DOHH2 (cell line): ENCODE results near the gene GALNS.
A peak's percentile ranks its signal among the peaks of the same experiment; 100 is the strongest.

ENCODE experiments used
- H3F3A ChIP-seq: fragments of 200-600 bp; sonication (generic), shearing (Covaris generic); 2 replicates; pipeline ENCODE4 v1.6.0; 2016; ENCODE audit warnings: antibody characterized with exemption, mild to moderate bottlenecking; ENCODE audit not compliant: control insufficient read depth, insufficient read depth
- H3K27ac ChIP-seq: fragments of 200-600 bp; sonication (generic); 2 replicates; pipeline ENCODE4 v1.5.1; 2014; ENCODE audit warnings: low read depth, mild to moderate bottlenecking, low read length, moderate library complexity
- H3K27me3 ChIP-seq: fragments of 200-600 bp; sonication (generic); 2 replicates; pipeline ENCODE4 v1.6.1; 2014; ENCODE audit warnings: mild to moderate bottlenecking, low read length, mixed read lengths; ENCODE audit not compliant: control insufficient read depth
- H3K36me3 ChIP-seq: fragments of 200-600 bp; sonication (generic); 2 replicates; pipeline ENCODE4 v1.6.1; 2014; ENCODE audit warnings: mild to moderate bottlenecking, low read length, moderate library complexity, mixed read lengths; ENCODE audit not compliant: control insufficient read depth
- H3K4me1 ChIP-seq: fragments of 200-600 bp; sonication (generic); 2 replicates; pipeline ENCODE4 v1.6.1; 2014; ENCODE audit warnings: mild to moderate bottlenecking, low read length, mixed read lengths; ENCODE audit not compliant: control insufficient read depth
- H3K4me2 ChIP-seq: fragments of 200-600 bp; sonication (generic); 2 replicates; pipeline ENCODE4 v1.6.0; 2014; ENCODE audit warnings: mild to moderate bottlenecking, low read length, moderate library complexity
- H3K4me3 ChIP-seq: fragments of 200-600 bp; sonication (generic); 2 replicates; pipeline ENCODE4 v1.5.1; 2014; ENCODE audit warnings: mild to moderate bottlenecking, low read length, mixed read lengths
- H3K79me2 ChIP-seq: fragments of 200-600 bp; sonication (generic); 2 replicates; pipeline ENCODE4 v1.6.1; 2014; ENCODE audit warnings: mild to moderate bottlenecking, low read length, mixed read lengths; ENCODE audit not compliant: control insufficient read depth
- H3K9me2 ChIP-seq: fragments of 200-600 bp; sonication (generic); replicated peaks from 2 replicates; pipeline ENCODE4 v1.6.1; 2014; ENCODE audit warnings: mild to moderate bottlenecking, low read length, mixed read lengths; ENCODE audit not compliant: control insufficient read depth
- H3K9me3 ChIP-seq: fragments of 200-600 bp; sonication (generic); 2 replicates; pipeline ENCODE4 v1.6.1; 2014; ENCODE audit warnings: antibody characterized with exemption, low read length, mixed read lengths; ENCODE audit not compliant: control insufficient read depth, insufficient read depth
- H4K20me1 ChIP-seq: fragments of 200-600 bp; sonication (generic); 2 replicates; pipeline ENCODE4 v1.6.0; 2014; ENCODE audit warnings: low read depth, mild to moderate bottlenecking, antibody characterized with exemption, low read length, moderate library complexity; ENCODE audit not compliant: control insufficient read depth, insufficient read depth
- EZH2phosphoT487 ChIP-seq: fragments of 200-600 bp; sonication (generic); IDR thresholded peaks from 2 replicates; pipeline ENCODE4 v1.6.1; 2017; ENCODE audit warnings: borderline replicate concordance, mild to moderate bottlenecking, antibody characterized with exemption, low read length, moderate library complexity, mixed read lengths
- TF ChIP-seq, protein P1 (sequence below): fragments of 200-600 bp; sonication (generic); IDR thresholded peaks from one replicate; pipeline ENCODE4 v1.5.1; 2014; ENCODE audit warnings: antibody characterized with exemption, mild to moderate bottlenecking, low read depth, low read length; ENCODE audit not compliant: poor library complexity, severe bottlenecking

The GALNS gene

DNA sequence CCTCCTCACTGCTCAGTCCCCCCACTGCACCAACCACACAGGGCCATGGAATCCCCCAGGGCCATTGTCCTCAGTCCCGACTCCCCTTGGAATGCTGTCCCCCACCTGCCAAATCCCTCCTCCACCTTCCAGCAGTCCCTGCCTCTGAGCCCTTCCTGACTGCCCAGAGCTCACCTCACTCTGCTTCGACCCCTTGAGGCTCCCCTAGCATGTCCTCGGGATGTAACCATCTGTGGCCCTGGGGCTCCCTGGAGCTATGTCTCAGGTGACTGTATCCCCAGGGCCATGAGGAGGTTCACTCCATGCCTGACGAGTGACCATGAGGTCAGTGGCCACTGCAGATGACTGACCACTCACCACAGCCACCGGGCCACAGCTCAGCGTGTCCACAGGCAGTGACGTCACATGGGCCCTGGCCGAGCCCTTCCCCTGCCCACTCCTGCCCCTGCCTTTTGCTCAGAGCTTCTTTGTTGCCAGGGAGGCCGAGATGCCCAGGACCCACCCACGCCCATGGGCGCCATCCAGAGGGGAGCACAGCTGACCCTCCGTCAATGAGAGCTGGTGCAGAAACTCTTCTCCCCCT, 64.0 kb downstream of the GALNS start:
- H3K4me1 ChIP-seq = peaks cover 62% of the 10 kb centered on the region
- peak overlapping the region; percentile 69 for H3K27ac ChIP-seq
- peak overlapping the region; percentile 67 for H3K4me3 ChIP-seq
- no peaks in the 10 kb centered on the region for H4K20me1 ChIP-seq
- no peaks in the 10 kb centered on the region for H3K9me3 ChIP-seq
- H3K79me2 ChIP-seq = no peaks in the 10 kb centered on the region
- H3K36me3 ChIP-seq = no peaks in the 10 kb centered on the region
- H3K27me3 ChIP-seq = no peaks in the 10 kb centered on the region
- peak overlapping the region; percentile 77 for H3K4me2 ChIP-seq
- TF ChIP-seq, protein P1, sequence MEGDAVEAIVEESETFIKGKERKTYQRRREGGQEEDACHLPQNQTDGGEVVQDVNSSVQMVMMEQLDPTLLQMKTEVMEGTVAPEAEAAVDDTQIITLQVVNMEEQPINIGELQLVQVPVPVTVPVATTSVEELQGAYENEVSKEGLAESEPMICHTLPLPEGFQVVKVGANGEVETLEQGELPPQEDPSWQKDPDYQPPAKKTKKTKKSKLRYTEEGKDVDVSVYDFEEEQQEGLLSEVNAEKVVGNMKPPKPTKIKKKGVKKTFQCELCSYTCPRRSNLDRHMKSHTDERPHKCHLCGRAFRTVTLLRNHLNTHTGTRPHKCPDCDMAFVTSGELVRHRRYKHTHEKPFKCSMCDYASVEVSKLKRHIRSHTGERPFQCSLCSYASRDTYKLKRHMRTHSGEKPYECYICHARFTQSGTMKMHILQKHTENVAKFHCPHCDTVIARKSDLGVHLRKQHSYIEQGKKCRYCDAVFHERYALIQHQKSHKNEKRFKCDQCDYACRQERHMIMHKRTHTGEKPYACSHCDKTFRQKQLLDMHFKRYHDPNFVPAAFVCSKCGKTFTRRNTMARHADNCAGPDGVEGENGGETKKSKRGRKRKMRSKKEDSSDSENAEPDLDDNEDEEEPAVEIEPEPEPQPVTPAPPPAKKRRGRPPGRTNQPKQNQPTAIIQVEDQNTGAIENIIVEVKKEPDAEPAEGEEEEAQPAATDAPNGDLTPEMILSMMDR = no peak
- TF ChIP-seq EZH2phosphoT487 = no peak
- peaks cover 11% of the 10 kb centered on the region for H3F3A ChIP-seq
- no peaks in the 10 kb centered on the region for H3K9me2 ChIP-seq

DNA sequence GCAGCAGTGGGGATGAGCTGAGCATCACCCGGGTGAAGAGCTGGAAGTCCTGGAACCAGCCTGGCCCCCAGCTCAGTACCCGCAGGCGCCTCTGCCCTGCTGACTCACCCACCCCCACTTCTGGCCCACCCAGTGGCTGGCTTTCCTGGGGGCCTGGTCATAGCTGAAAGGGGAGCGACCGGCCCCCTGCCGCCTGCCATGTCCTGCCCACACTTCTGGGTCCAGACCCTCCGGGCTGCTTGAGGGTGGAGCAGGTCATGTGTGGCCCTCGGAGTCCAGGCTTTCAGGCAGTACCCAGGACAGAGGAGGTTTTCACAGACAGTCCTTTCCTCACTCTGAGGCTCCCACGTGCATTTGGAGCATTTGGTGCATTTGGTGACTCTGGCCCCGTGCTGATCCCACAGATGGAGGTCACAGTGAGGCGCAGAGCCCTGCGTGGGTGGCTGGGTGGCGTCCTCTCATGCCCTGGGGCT, 64.6 kb downstream of the GALNS start:
- Histone ChIP-seq H3K36me3 (no peaks in the 10 kb centered on the region), H3K9me3 (no peaks in the 10 kb centered on the region), H3K27me3 (no peaks in the 10 kb centered on the region), H3K27ac (no peak overlapping the region), H3F3A (peaks cover 15% of the 10 kb centered on the region), H3K4me1 (peaks cover 62% of the 10 kb centered on the region), H3K79me2 (no peaks in the 10 kb centered on the region), H3K9me2 (no peaks in the 10 kb centered on the region), H3K4me3 (no peak overlapping the region), H4K20me1 (no peaks in the 10 kb centered on the region), H3K4me2 (no peak overlapping the region)
- no peak for TF ChIP-seq EZH2phosphoT487
- TF ChIP-seq, protein P1 = no peak

DNA sequence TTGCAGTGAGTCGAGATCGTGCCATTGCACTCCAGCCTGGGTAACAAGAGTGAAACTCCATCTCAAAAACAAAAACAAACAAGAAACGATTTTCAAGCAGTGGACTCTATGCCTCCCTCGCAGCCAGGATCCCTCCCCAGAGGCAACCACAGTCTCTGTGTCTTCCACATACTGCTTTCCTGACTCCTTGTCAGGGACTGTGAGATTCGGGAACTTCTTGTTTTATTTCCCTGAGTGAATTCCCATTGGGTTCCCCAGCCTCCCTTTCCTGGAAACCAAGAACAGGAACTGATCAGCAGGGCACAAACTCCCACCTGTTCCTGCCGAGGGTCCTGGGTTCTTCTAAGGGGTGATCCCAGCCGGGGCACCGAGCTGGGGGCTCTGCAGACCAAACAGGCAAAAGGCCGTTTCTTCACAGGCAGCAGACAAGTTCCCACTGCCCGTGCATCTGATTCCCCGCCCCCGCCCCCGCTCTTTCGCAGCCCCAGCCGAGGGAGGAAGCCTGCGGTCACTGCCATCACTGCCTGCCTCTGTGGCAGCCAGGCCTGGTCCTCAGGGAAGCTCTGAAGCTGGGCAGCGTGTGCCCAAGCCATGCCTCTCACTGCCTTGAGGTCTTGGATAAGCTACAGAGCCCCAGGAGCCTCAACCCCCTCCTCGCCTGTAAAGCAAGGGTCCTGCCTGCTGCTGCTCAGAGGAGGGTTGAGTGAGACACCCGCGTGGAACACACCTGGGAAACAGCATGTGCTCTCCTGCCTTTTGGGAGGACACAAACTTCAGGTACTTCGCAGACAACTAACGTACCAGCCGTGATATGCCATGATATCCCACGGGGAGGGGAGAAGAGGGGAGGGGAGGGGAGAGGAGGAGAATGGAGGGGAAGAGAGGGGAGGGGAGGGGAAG, 66.2 kb downstream of the GALNS start:
- H3K4me3 ChIP-seq = peak overlapping the region; percentile 52
- H3F3A ChIP-seq = peaks cover 8% of the 10 kb centered on the region
- H3K4me1 ChIP-seq = peaks cover 65% of the 10 kb centered on the region
- no peaks in the 10 kb centered on the region for H3K36me3 ChIP-seq
- H3K27ac ChIP-seq = peak overlapping the region; percentile 53
- peaks cover 3% of the 10 kb centered on the region; the same call in 1 of the 2 replicates for H3K79me2 ChIP-seq
- no peaks in the 10 kb centered on the region for H3K9me3 ChIP-seq
- H3K4me2 ChIP-seq = peak overlapping the region; percentile 67
- no peak for TF ChIP-seq EZH2phosphoT487
- TF ChIP-seq, protein P1 = no peak
- H3K27me3 ChIP-seq = no peaks in the 10 kb centered on the region
- no peaks in the 10 kb centered on the region for H4K20me1 ChIP-seq
- H3K9me2 ChIP-seq = no peaks in the 10 kb centered on the region
